Progenitor cell of endocrine pancreas (in vitro differentiated cells): ENCODE results near the gene SUPT20HL1. TPM values are rescaled to one million over a fixed set of nuclear protein-coding genes. Genes with fewer than 3 reads are reported as not detected.

ENCODE experiments used
- DNase-seq: peaks from one replicate; pipeline ENCODE4 v3.0.0; 2021; ENCODE audit warnings: low spot score; ENCODE audit not compliant: unreplicated experiment
- H3K27ac Mint-ChIP-seq: 2 replicates; pipeline ENCODE4 v1.8.0; 2021; ENCODE audit warnings: mild to moderate bottlenecking, moderate library complexity, mixed read lengths
- H3K27me3 Mint-ChIP-seq: 2 replicates; pipeline ENCODE4 v1.8.0; 2021; ENCODE audit warnings: mixed read lengths
- H3K36me3 Mint-ChIP-seq: 2 replicates; pipeline ENCODE4 v1.8.0; 2022; ENCODE audit warnings: mixed read lengths; ENCODE audit not compliant: insufficient read depth
- H3K4me1 Mint-ChIP-seq: 2 replicates; pipeline ENCODE4 v1.8.0; 2021; ENCODE audit warnings: low read depth, mixed read lengths
- H3K4me3 Mint-ChIP-seq: 2 replicates; pipeline ENCODE4 v1.8.0; 2021; ENCODE audit warnings: low read depth, mild to moderate bottlenecking, moderate library complexity, mixed read lengths
- H3K9me3 Mint-ChIP-seq: 2 replicates; pipeline ENCODE4 v1.8.0; 2021; ENCODE audit warnings: low read depth, mixed read lengths
- total RNA-seq: library from RNA; stranded (reverse); gene quantifications from 2 replicates; pipeline ENCODE4 v1.2.1, GENCODE V29; 2021
- TF ChIP-seq, protein P1 (sequence below): fragments of 200-600 bp; sonication (generic); IDR thresholded peaks from one replicate; pipeline ENCODE4 v1.5.0; 2021; ENCODE audit warnings: antibody characterized with exemption, mild to moderate bottlenecking; ENCODE audit not compliant: unreplicated experiment

The SUPT20HL1 gene
- total RNA-seq, 1 donor from 2014 or later, result not detected

DNA sequence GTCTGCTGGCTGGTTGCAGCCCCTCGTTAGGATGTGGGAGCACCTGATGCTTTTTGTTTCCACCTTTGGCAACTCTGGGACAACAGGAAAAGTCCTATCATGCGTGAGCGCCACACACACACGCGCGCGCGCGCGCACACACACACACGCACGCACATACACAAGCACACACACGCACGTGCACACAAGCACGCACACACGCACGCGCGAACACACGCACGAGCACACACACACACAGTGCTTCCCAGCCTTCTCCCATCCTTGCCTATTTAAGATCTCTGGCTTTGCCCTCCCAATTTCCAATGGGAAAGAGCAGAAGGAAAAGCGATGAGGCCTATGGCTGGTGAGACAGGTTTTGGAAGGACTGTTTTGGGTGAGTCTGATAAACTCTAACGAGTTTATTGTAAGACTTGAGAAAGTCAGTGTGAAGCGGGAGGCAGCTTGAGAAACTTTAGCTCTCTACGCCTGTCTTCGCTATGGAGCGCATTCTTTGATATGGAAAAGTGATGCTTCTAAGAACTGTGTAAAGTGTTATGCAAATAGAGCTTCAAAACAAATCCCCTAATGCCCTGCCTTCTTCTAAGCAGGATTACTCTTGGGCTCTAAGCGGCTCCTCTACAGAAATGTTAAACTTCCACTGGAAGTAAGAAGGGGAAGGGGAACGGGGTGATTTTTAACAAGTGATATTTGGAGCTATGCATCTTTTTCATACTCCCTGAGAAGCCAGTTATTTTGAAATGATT lies 11.8 kb downstream of the SUPT20HL1 start:
- Mint-ChIP-seq H3K4me1 (peaks cover 2% of the 10 kb centered on the region), H3K36me3 (no peaks in the 10 kb centered on the region), H3K27ac (peak overlapping the region; percentile 46), H3K9me3 (no peaks in the 10 kb centered on the region), H3K4me3 (peak overlapping the region; percentile 39), H3K27me3 (peaks cover 35% of the 10 kb centered on the region)
- DNase-seq, result no peak
- TF ChIP-seq, protein P1, sequence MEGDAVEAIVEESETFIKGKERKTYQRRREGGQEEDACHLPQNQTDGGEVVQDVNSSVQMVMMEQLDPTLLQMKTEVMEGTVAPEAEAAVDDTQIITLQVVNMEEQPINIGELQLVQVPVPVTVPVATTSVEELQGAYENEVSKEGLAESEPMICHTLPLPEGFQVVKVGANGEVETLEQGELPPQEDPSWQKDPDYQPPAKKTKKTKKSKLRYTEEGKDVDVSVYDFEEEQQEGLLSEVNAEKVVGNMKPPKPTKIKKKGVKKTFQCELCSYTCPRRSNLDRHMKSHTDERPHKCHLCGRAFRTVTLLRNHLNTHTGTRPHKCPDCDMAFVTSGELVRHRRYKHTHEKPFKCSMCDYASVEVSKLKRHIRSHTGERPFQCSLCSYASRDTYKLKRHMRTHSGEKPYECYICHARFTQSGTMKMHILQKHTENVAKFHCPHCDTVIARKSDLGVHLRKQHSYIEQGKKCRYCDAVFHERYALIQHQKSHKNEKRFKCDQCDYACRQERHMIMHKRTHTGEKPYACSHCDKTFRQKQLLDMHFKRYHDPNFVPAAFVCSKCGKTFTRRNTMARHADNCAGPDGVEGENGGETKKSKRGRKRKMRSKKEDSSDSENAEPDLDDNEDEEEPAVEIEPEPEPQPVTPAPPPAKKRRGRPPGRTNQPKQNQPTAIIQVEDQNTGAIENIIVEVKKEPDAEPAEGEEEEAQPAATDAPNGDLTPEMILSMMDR, result no peak

DNA sequence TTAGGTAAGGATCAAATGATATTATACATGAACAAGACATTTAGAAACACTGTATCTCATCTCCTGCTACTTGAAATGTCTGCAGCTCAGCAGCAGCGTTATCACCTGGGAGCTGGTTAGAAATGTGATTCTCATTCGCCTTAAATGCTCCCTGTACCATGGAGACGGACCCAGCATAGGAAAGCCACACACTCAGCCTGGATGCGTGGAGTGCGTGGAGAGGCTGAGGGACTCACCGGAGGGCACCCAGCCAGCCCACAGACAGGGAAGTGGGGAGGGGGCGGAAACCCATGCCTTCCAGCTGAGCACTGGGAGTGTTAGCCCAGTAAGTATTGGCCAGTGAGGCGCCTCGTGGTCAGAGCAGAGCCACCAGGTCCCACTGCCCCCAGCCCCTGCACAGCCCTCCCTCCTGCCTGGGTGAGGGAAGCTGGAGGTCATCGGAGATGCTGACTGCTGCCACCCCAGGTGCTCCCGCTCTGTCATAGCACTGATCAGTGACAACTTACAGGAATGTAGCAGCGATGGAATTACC lies 15.2 kb downstream of the SUPT20HL1 start:
- no peak overlapping the region for H3K4me3 Mint-ChIP-seq
- H3K4me1 Mint-ChIP-seq, result peaks cover 4% of the 10 kb centered on the region
- TF ChIP-seq, protein P1, result no peak
- no peak for DNase-seq
- no peak overlapping the region for H3K27ac Mint-ChIP-seq
- H3K9me3 Mint-ChIP-seq, result no peaks in the 10 kb centered on the region
- H3K27me3 Mint-ChIP-seq, result peaks cover 31% of the 10 kb centered on the region
- no peaks in the 10 kb centered on the region for H3K36me3 Mint-ChIP-seq

DNA sequence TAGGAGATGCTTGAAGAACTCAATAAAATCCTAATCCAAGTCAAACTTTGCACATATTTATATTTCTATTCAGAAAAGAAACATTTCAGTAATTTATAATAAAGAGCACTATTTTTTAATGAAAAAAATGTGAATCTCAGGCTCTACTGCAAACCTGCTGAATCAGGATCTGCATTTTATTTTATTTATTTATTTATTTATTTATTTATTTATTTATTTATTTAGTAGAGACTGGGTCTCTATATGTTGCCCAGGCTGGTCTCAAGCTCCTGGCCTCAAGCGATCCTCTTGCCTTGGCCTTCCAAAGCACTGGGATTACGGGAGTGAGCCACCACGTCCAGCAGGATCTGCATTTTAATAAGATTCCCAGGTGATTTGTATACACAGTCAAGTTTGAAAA lies 16.0 kb downstream of the SUPT20HL1 start:
- Mint-ChIP-seq H3K9me3 (no peaks in the 10 kb centered on the region), H3K4me3 (no peak overlapping the region), H3K27ac (no peak overlapping the region), H3K4me1 (peaks cover 1% of the 10 kb centered on the region), H3K27me3 (peaks cover 24% of the 10 kb centered on the region), H3K36me3 (no peaks in the 10 kb centered on the region)
- TF ChIP-seq, protein P1, result no peak
- no peak for DNase-seq

DNA sequence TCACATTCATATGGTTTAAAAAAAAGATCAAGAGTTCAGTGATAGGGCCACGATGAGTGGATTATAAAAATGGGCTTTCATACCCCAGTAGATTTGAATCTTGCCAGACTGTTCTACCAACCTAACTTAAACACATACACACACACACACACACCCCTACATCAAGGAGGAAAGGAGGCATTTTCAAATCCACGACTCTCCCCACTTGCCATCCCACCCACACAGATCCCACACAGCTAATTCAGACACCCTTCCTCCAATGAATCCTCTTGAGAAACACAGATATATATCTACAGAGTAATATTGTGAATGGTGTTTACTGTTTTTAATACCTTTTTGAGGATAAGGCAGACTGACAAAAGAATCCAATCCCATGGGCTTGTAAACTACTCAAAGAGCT lies 16.8 kb downstream of the SUPT20HL1 start:
- peaks cover 16% of the 10 kb centered on the region for H3K27me3 Mint-ChIP-seq
- DNase-seq, result no peak
- no peaks in the 10 kb centered on the region for H3K36me3 Mint-ChIP-seq
- peaks cover 1% of the 10 kb centered on the region for H3K4me1 Mint-ChIP-seq
- no peak overlapping the region for H3K27ac Mint-ChIP-seq
- no peaks in the 10 kb centered on the region for H3K9me3 Mint-ChIP-seq
- no peak overlapping the region for H3K4me3 Mint-ChIP-seq
- TF ChIP-seq, protein P1, result no peak

DNA sequence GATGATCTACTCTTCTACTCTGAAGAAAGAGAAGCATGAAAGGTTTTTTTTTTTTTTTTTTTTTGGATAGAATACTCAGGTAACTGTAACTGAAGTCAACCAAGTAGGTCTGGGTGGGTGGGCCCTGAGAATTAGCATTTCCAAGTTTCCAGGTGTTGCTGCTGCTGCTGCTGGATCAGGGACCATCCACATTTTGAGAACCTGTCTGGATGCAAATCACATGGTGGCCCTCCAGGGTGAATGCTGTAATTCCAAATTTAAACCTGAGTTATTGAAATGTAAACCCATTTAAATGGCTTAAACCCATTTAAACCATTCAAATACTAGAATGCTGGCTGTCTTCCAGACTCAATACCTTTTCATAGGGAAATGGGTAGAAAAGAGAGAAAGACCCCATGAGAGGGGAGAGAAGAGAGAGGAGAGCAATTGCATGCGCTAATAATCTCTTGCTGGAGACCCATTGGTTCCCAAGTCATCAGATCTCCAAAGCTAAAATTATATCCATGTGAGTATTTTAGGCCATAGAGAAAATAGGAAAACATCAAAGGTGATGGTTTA lies 17.6 kb downstream of the SUPT20HL1 start:
- H3K4me3 Mint-ChIP-seq, result no peak overlapping the region
- H3K9me3 Mint-ChIP-seq, result no peaks in the 10 kb centered on the region
- no peak for DNase-seq
- H3K27me3 Mint-ChIP-seq, result peaks cover 9% of the 10 kb centered on the region
- TF ChIP-seq, protein P1, result no peak
- H3K36me3 Mint-ChIP-seq, result no peaks in the 10 kb centered on the region
- no peak overlapping the region for H3K27ac Mint-ChIP-seq
- H3K4me1 Mint-ChIP-seq, result peaks cover 1% of the 10 kb centered on the region
